Fibroblast of lung (primary cell): ENCODE data around the gene NIT2. TPM values are rescaled to one million over a fixed set of nuclear protein-coding genes. Genes with fewer than 3 reads are reported as not detected.

ENCODE experiments used
- DNase-seq, 2 donors: peaks; one replicate each; pipeline versions ENCODE4 v3.0.0 to v3.0.0-alpha.2; 2010; ENCODE audit warnings: low read depth in 2 of 2
- H2AFZ ChIP-seq: 2 replicates; pipeline ENCODE4 v1.5.1; 2012; ENCODE audit warnings: low read length, control low read depth, inconsistent platforms
- H3K27ac ChIP-seq: 2 replicates; pipeline ENCODE4 v1.5.1; 2011; ENCODE audit warnings: low read length, control low read depth; ENCODE audit not compliant: insufficient read depth
- H3K27me3 ChIP-seq: 2 replicates; pipeline ENCODE4 v1.5.1; 2011; ENCODE audit warnings: mild to moderate bottlenecking, low read length; ENCODE audit not compliant: control insufficient read depth, insufficient read depth
- H3K36me3 ChIP-seq: 2 replicates; pipeline ENCODE4 v1.5.1; 2011; ENCODE audit warnings: low read length; ENCODE audit not compliant: control insufficient read depth, insufficient read depth
- H3K4me1 ChIP-seq: 2 replicates; pipeline ENCODE4 v1.5.1; 2011; ENCODE audit warnings: low read length; ENCODE audit not compliant: control insufficient read depth, insufficient read depth; ENCODE audit errors: extremely low read depth
- H3K4me2 ChIP-seq: 2 replicates; pipeline ENCODE4 v1.5.1; 2011; ENCODE audit warnings: low read length, control low read depth; ENCODE audit not compliant: insufficient read depth; ENCODE audit errors: extremely low read depth
- H3K4me3 ChIP-seq, 4 experiments: fragments of 200-600 bp in 1 of 4; sonication (generic) in 1 of 4; replicated peaks in 1 of 4; 2 replicates each; pipeline ENCODE4 v1.5.1; 2011 to 2016; ENCODE audit warnings: low read length in 4 of 4, low read depth in 3 of 4, mild to moderate bottlenecking in 3 of 4, control low read depth in 2 of 4, inconsistent platforms in 1 of 4, mixed read lengths in 1 of 4; ENCODE audit not compliant: insufficient read depth in 1 of 4; ENCODE audit errors: control extremely low read depth in 1 of 4
- H3K79me2 ChIP-seq: 2 replicates; pipeline ENCODE4 v1.5.1; 2012; ENCODE audit warnings: mild to moderate bottlenecking, low read length, inconsistent platforms; ENCODE audit not compliant: control insufficient read depth, insufficient read depth
- H3K9ac ChIP-seq: 2 replicates; pipeline ENCODE4 v1.5.1; 2011; ENCODE audit warnings: mild to moderate bottlenecking, low read length, control low read depth; ENCODE audit not compliant: insufficient read depth
- H3K9me3 ChIP-seq: 2 replicates; pipeline ENCODE4 v1.5.1; 2012; ENCODE audit warnings: low read depth, low read length; ENCODE audit not compliant: control insufficient read depth, insufficient read depth
- H4K20me1 ChIP-seq: 2 replicates; pipeline ENCODE4 v1.5.1; 2011; ENCODE audit warnings: low read length; ENCODE audit not compliant: control insufficient read depth, insufficient read depth; ENCODE audit errors: extremely low read depth
- CTCF ChIP-seq, 2 donors: IDR thresholded peaks in 1 of 2; conservative IDR thresholded peaks in 1 of 2; 1 replicate in 1 of 2; 2 replicates in 1 of 2; pipeline ENCODE4 v1.5.1; 2011 to 2012; ENCODE audit warnings: low read length in 2 of 2, control low read depth in 1 of 2, inconsistent platforms in 1 of 2, low read depth in 1 of 2, mild to moderate bottlenecking in 1 of 2
- EZH2 ChIP-seq: IDR thresholded peaks from 2 replicates; pipeline ENCODE4 v1.5.1; 2012; ENCODE audit warnings: low read length, control low read depth, mild to moderate bottlenecking; ENCODE audit errors: missing control alignments
- polyA plus RNA-seq, 2 donors: library from polyadenylated mRNA; depleted of rRNA in 1 of 2; stranded (reverse) in 1 of 2; unstranded in 1 of 2; fragments of >200 nt; gene quantifications; 2 replicates each; pipeline ENCODE4 v1.2.1, GENCODE V29; 2011 to 2012; ENCODE audit warnings: missing spikeins in 1 of 2
- total RNA-seq: library from RNA; depleted of rRNA; stranded (reverse); fragments of >200 nt; gene quantifications from 2 replicates; pipeline ENCODE4 v1.2.1, GENCODE V29; 2014

Gene NIT2
- total and polyA plus RNA-seq, 2 donors (not counting 1 experiment from before 2014, with no cell fraction given): 13.4 to 53.8 TPM

- Histone ChIP-seq H3K27me3 (no peaks in the 10 kb centered on the region), H4K20me1 (no peaks in the 10 kb centered on the region), H3K79me2 (peaks cover 91% of the 10 kb centered on the region), H3K27ac (no peak overlapping the region), H3K36me3 (no peaks in the 10 kb centered on the region), H3K4me2 (no peak overlapping the region), H2AFZ (no peak overlapping the region), H3K4me1 (no peaks in the 10 kb centered on the region), H3K9me3 (no peaks in the 10 kb centered on the region), H3K9ac (no peak overlapping the region), H3K4me3 (no peak overlapping the region)
- DNase-seq: no peak
- TF ChIP-seq EZH2 (no peak), CTCF (conservative IDR thresholded peaks at IDR 0.05 in 1 of 2, IDR thresholded peaks at IDR 0.05 in 1 of 2; ENCODE audit: low read depth in 1 of 2, low read length in 2 of 2) (no peak)
These were observed 62.4 kb downstream of the NIT2 start for GRCh38 chr3:100396967-100397366.

- peak overlapping the region; percentile 98 for H3K27ac ChIP-seq
- no peaks in the 10 kb centered on the region for H3K4me1 ChIP-seq
- peak overlapping the region; percentile 45 for H3K9ac ChIP-seq
- no peaks in the 10 kb centered on the region for H3K36me3 ChIP-seq
- H3K4me3 ChIP-seq: peak overlapping the region; percentile 71 to 97 (median 89)
- H3K4me2 ChIP-seq: peak overlapping the region; percentile 96
- DNase-seq: no peak
- H4K20me1 ChIP-seq: no peaks in the 10 kb centered on the region
- no peaks in the 10 kb centered on the region for H3K27me3 ChIP-seq
- TF ChIP-seq CTCF (conservative IDR thresholded peaks at IDR 0.05 in 1 of 2, IDR thresholded peaks at IDR 0.05 in 1 of 2; ENCODE audit: low read depth in 1 of 2, low read length in 2 of 2): no peak
- TF ChIP-seq EZH2: no peak
- peaks cover 80% of the 10 kb centered on the region for H3K79me2 ChIP-seq
- no peak overlapping the region for H2AFZ ChIP-seq
- no peaks in the 10 kb centered on the region for H3K9me3 ChIP-seq
These were observed 64.9 kb downstream of the NIT2 start for GRCh38 chr3:100399341-100400071.

- no peak for TF ChIP-seq EZH2
- no peak for TF ChIP-seq CTCF (conservative IDR thresholded peaks at IDR 0.05 in 1 of 2, IDR thresholded peaks at IDR 0.05 in 1 of 2; ENCODE audit: low read depth in 1 of 2, low read length in 2 of 2)
- H3K4me2 ChIP-seq: peak overlapping the region; percentile 96
- peak overlapping the region; percentile 90 for H3K9ac ChIP-seq
- no peaks in the 10 kb centered on the region for H3K4me1 ChIP-seq
- H3K27ac ChIP-seq: peak overlapping the region; percentile 98
- peaks cover 71% of the 10 kb centered on the region for H3K79me2 ChIP-seq
- H3K4me3 ChIP-seq: peak overlapping the region; percentile 71 to 97 (median 89)
- peak overlapping the region; percentile 30 for H2AFZ ChIP-seq
- H4K20me1 ChIP-seq: no peaks in the 10 kb centered on the region
- peak in 1 of 2 donors; percentile 12 for DNase-seq
- no peaks in the 10 kb centered on the region for H3K27me3 ChIP-seq
- no peaks in the 10 kb centered on the region for H3K36me3 ChIP-seq
- H3K9me3 ChIP-seq: no peaks in the 10 kb centered on the region
These were observed 65.8 kb downstream of the NIT2 start for GRCh38 chr3:100400419-100400779.
